Dermis microvascular lymphatic vessel endothelial cell (primary cell): ENCODE measurements around the gene RBM44. TPM values are rescaled to one million over a fixed set of nuclear protein-coding genes. Genes with fewer than 3 reads are reported as not detected.
A peak's percentile ranks its signal among the peaks of the same experiment; 100 is the strongest.
"Not testable (repeated sequence)": the region's sequence is repeated elsewhere in the genome, so short reads cannot be mapped to it uniquely, and the experiment has no call there.

Experiments used
- DNase-seq, 2 donors: peaks; one replicate each; pipeline versions ENCODE4 v3.0.0 to v3.0.0-alpha.2; 2010; ENCODE audit warnings: low read depth in 2 of 2
- total RNA-seq: library from RNA; depleted of rRNA; stranded (reverse); fragments of >200 nt; gene quantifications from 2 replicates; pipeline ENCODE4 v1.2.1, GENCODE V29; 2014

RBM44 gene
- total RNA-seq, 1 donor from 2014 or later, result 0.26 TPM

- no peak for DNase-seq
Observed at GRCh38 chr2:237782181-237782580, 16.4 kb upstream of the RBM44 start.

DNA sequence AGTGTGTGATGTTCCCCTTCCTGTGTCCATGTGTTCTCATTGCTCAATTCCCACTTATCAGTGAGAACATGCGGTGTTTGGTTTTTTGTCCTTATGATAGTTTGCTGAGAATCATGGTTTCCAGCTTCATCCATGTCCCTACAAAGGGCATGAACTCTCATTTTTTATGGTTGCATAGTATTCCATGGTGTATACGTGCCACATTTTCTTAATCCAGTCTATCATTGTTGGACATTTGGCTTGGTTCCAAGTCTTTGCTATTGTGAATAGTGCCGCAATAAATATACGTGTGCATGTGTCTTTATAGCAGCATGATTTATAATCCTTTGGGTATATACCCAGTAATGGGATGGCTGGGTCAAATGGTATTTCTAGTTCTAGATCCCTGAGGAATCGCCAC is 14.9 kb upstream of the RBM44 start:
- not testable (repeated sequence) for DNase-seq

- no peak for DNase-seq
Observed at GRCh38 chr2:237786936-237787335, 11.6 kb upstream of the RBM44 start.

- DNase-seq, result peak; percentile 18 to 40
Observed at GRCh38 chr2:237790353-237790752, 8.2 kb upstream of the RBM44 start.

DNA sequence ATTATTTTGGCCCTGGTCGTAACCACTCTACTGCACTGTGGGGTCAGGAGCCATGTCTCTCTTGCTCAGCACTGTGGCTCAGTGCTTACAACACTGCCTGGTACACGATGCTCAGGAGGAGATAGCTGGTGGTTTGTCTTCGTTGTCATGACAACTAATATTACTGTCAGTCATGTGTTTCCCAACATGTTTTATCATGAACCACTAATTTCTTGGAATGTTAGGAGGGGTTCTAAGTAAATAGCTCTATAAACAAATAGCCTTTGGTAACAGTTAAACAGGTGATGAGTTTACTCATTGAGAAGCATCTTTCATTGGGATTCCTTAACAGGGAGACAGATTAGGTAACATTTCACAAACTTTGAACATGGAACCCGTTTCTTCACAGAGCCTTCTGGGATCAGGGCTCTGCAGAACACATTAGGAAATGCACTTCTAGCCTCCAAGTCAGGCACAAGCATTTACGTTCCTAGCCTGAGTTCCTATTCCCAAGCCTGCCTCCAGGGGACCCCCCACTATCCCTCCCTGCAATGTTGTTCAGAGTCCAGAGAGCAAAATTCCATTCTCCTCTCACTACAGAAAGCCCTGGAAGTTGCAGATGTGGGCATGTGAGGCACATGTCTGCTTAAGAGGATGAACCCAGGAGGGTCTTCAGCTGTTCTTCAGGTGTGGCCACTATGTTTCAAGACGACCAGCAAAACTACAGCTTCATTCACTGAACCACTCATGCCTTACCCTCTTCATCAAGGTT is 6.4 kb upstream of the RBM44 start:
- DNase-seq, result peak in 1 of 2 donors; percentile 7

DNA sequence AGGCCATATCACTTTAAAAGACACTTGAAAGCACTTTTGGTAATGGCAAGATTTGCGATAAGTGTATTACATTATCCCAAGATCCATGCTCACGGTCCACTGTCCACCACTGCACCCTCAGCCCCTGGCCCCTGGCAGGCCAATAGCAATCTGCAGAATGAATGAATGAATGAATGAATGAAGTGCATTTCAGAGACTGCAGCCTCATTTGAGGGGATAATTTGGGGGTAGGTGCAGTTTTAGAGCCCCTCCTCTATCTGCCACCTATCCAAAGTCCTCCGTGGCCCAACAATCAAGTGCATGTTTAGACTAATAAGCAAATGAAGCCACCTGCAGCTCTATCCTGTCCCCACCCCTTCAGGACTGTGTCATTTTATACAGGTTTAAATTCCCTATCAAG is 1.3 kb upstream of the RBM44 start:
- no peak for DNase-seq

GRCh38 chr2:237799060-237799428 is 465 bp downstream of the RBM44 start:
- no peak for DNase-seq

DNA sequence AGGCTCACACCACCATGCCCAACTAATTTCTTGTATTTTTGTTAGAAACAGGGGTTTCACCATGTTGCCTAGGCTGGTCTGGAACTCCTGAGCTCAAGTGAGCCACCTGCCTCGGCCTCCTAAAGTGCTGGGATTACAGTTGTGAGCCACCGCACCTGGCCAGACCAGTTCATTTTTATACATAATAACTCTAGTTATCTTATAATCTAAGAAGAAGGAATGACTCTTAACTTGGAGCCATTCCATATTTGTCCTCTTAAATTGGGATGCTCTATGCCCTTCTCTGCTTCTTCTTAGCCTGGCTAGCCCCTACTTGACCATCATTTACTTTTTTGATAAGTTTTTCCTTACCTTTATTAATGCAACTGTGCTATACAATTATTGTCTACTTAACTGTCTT is 2.9 kb downstream of the RBM44 start:
- no peak for DNase-seq

DNA sequence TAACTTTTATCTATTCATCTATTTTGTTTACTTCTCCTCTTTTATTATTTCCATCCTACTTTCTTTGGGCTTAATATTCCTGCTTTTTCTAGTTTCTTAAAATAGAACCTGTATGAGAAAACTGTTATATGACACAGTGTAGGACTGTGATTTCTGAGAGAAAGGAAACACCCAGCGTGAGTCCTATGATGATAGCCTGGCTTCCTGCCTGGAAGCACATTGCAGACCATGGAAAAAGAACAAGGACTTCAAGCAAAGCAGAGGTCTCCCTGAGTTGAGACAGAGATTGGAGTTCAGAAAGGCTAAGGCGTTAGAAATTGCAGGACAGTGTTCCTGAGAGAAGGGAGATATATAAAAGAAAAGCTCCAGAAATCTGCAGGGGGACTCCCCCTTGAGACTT is 7.8 kb downstream of the RBM44 start:
- DNase-seq, result peak in 1 of 2 donors; percentile 33

DNA sequence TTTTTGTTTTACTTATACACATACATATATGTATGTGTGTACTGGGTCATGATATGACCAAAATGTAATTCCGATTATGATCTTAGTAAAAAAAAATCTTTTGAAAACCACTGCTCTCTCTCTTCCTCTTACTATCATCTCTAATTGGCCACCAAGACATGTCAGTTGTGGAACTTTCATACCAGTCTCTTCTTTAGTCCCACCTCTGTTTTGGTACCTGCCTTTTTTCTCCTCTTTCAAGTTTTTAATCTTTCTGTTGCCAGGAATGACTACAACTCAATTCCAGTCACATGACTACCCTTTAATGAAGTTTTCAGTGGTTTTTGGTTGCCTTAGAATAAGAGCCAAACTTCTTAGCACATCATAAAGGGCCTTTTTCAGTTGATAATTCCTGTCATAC is 17.1 kb downstream of the RBM44 start:
- no peak for DNase-seq

- DNase-seq, result no peak
Observed at GRCh38 chr2:237816531-237816930, 18.0 kb downstream of the RBM44 start.

DNA sequence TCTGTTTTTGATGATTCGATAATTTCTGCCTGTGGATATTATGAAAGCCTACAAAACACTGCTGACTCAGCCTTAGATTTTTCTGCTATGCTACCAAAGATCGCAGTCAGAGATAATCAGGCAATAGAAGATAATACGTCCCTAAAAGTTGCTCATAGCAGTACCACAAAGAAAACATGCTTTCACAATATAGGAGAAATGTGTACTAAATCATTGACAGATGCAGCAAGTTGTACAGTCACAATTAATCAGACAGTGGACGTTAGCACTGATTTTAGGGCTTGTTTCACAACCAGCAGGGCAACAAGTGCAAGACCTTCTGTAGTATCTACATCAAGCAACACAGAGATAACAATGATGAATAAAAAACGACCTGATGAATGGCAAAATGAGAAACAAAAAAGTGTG is 19.5 kb downstream of the RBM44 start:
- no peak for DNase-seq

GRCh38 chr2:237819231-237819630 is 20.7 kb downstream of the RBM44 start:
- DNase-seq, result no peak

DNA sequence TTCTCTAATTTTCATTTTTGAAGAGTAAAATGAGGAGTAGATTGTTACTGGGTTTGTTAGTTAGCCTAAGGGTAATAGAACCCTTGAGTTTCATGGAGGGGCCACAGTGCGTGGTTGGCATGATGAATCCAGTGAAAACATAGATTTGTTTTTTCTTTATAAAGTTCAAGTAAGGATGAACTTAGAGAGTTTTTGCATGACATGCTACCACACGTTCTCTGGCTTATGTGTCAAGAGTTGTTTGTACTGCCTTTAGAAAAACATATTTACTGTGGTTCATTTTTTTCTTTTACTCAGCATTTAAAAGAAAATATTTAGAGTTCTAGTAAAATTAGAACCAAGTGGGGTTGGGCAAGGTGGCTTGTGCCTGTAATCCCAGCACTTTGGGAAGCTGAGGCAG is 21.8 kb downstream of the RBM44 start:
- DNase-seq, result no peak

GRCh38 chr2:237823544-237823943 is 25.0 kb downstream of the RBM44 start:
- no peak for DNase-seq

DNA sequence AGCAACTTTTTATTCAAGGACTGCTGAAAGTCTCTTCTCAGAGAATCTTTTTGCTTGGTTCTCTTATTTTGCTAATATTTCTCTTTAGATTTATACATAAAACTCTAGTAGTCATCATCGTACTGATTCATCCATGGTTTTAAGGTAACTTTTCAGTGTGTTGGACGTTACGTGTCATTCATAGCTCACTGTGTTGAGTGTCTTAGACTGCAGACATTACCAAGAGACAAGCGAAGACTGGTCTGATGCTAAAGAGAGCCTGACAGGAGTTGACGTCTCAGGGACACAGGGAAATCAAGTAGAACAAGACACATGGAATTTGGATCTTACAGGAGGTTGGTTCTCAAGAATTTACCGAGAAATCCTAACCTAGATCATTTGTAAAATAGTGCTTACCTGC is 25.5 kb downstream of the RBM44 start:
- DNase-seq, result no peak

- DNase-seq, result no peak
Observed at GRCh38 chr2:237827421-237827987, 28.9 kb downstream of the RBM44 start.

DNA sequence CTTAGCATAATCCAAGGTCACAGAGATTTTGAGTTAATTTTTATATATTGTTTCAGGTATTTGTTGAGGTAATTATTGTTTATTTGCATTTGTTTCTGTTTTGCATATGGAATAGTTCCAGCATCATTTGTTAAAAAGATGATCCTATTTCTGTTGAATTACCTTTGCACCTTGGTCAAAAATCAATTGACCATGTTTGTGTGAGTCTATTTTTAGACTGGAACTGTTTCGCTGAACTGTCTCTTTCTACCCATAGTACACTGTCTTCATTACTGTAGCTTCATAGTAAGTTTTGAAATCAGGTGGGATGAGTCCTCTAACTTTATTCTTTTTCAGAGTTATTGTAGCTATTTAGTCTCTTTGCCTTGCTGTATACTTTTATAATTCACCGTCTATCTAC is 31.9 kb downstream of the RBM44 start:
- no peak for DNase-seq

DNA sequence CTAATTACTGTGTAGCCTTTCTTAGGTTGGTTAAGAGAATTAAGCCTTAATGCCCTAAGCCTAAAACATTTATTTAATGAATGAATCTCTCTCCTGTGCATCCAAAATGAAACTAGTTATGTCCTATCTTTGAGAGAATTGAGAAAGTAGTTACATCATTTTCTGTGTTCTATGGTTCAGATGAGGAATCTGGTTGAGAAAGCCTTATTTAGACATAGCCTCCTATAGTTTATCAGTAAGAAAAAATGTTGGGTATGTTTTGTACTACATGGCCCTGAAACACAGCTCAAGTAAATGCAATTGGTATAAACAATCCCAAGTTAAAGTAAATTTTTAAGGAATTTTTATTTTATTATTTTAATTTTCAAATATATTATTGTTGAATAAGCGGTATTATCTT is 35.0 kb downstream of the RBM44 start:
- no peak for DNase-seq

DNA sequence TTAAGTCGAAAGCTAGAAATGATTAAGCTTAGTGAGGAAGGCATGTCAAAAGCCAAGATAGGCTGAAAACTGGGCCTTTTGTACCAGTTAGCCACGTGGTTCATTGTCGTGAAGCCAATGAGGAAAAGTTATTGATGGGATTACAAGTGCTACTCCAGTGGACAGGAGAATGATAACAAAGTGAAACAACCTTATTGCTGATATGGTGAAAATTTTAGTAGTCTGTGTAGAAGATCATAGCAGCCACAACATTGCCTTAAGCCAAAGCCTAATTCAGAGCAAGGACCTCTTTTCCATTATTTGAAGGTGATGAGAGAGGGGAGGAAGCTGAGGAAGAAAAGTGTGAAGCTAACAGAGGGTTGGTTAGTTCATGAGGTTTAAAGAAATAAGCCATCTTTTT is 36.8 kb downstream of the RBM44 start:
- no peak for DNase-seq

DNA sequence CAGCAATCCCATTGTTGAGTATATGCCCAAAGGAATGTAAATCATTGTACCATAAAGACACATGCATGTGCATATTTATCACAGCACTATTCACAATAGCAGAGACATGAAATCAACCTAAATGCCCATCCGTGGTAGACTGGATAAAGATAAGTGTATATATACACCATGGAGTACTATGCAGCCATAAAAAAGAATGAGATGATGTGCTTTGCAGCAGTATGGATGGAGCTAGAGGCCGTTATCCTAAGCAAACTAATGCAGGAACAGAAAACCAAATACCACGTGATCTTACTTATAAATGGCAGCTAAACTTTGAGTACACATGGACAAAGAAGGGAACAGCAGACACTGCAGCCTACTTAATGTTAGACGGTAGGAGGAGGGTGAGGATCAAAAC is 42.5 kb downstream of the RBM44 start:
- DNase-seq, result no peak

GRCh38 chr2:237848940-237849339 is 50.4 kb downstream of the RBM44 start:
- not testable (repeated sequence) for DNase-seq

DNA sequence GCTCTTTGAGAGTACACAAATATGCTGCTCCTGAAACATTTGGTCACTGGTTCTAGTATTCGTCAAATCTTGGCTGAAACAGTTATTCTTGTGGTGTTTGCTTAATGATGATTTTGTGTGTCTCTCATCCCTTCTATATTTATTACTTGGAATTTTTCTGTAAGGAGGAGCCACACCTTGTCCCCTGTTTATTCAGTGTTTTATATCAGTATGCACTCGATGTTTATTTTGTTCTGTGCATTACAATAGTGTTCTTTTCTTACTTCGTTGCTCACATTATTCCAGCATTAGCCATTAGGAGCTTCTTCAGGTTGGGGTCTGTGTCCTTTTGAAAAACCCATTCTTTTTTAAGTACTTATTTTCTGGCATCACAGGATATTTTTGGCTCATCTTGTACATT is 55.7 kb downstream of the RBM44 start:
- no peak for DNase-seq

GRCh38 chr2:237857791-237858190 is 59.2 kb downstream of the RBM44 start:
- DNase-seq, result no peak
